K562 (cell line): ENCODE results near the gene MRPL57. TPM values are rescaled to one million over a fixed set of nuclear protein-coding genes. Genes with fewer than 3 reads are reported as not detected.

Experiments used
- ARHGAP35 ChIP-seq: fragments of 450-650 bp; IDR thresholded peaks from 2 replicates; pipeline ENCODE4 v1.6.1; 2018; ENCODE audit not compliant: partially characterized antibody
- CTCF ChIP-seq, 3 experiments: IDR thresholded peaks in 2 of 3; conservative IDR thresholded peaks in 1 of 3; 2 replicates each; pipeline ENCODE4 v1.5.1; 2011 to 2012; ENCODE audit warnings: low read length in 3 of 3, mild to moderate bottlenecking in 3 of 3, control low read depth in 2 of 3, improper control_type of control experiment in 1 of 3, inconsistent platforms in 1 of 3, low read depth in 1 of 3, mixed read lengths in 1 of 3, moderate library complexity in 1 of 3; ENCODE audit not compliant: insufficient read depth in 2 of 3
- E2F6 ChIP-seq, 2 experiments: IDR thresholded peaks; 2 replicates each; pipeline ENCODE4 v1.6.1; 2011; ENCODE audit warnings: borderline replicate concordance in 1 of 2, control low read depth in 1 of 2, low read depth in 1 of 2, low read length in 1 of 2, mild to moderate bottlenecking in 1 of 2, mixed read lengths in 1 of 2, moderate library complexity in 1 of 2; ENCODE audit not compliant: insufficient read depth in 1 of 2, insufficient read length in 1 of 2, poor library complexity in 1 of 2, severe bottlenecking in 1 of 2; ENCODE audit errors: extremely low read depth in 1 of 2
- EGR1 ChIP-seq: fragments of 450-650 bp; conservative IDR thresholded peaks from 2 replicates; pipeline ENCODE4 v1.6.1; 2017; ENCODE audit warnings: mild to moderate bottlenecking
- EP300 ChIP-seq: IDR thresholded peaks from 2 replicates; pipeline ENCODE4 v1.6.1; 2012; ENCODE audit warnings: low read length, improper control_type of control experiment
- ESRRA ChIP-seq: fragments of 450-650 bp; IDR thresholded peaks from 2 replicates; pipeline ENCODE4 v1.6.1; 2014; ENCODE audit warnings: low read depth, mild to moderate bottlenecking, moderate library complexity, borderline replicate concordance
- GABPB1 ChIP-seq: sonication (generic); formaldehyde crosslinking; IDR thresholded peaks from 2 replicates; pipeline ENCODE4 v1.8.0; 2022; ENCODE audit warnings: mild to moderate bottlenecking, missing genetic modification reagents
- HBP1 ChIP-seq: fragments of 450-650 bp; formaldehyde crosslinking; IDR thresholded peaks from 2 replicates; pipeline ENCODE4 v1.4.0; 2022; ENCODE audit warnings: missing genetic modification characterization
- IFI16 ChIP-seq: fragments of 250-450 bp; sonication (Bioruptor Pico); IDR thresholded peaks from 2 replicates; pipeline ENCODE4 v2.1.2; 2022; ENCODE audit warnings: mild to moderate bottlenecking, inconsistent platforms
- MXI1 ChIP-seq: IDR thresholded peaks from 2 replicates; pipeline ENCODE4 v1.6.1; 2011; ENCODE audit warnings: low read depth, mild to moderate bottlenecking, improper control_type of control experiment, low read length
- SAP30 ChIP-seq: fragments of 200-600 bp; sonication (generic); IDR thresholded peaks from 2 replicates; pipeline ENCODE4 v1.6.1; 2012; ENCODE audit warnings: borderline replicate concordance, low read depth, mild to moderate bottlenecking, moderate library complexity, low read length, control low read depth, inconsistent platforms; ENCODE audit not compliant: insufficient read depth, poor library complexity, severe bottlenecking
- SMAD4 ChIP-seq: fragments of 250-450 bp; sonication (Bioruptor Pico); conservative IDR thresholded peaks from 2 replicates; pipeline ENCODE4 v1.8.0; 2021; ENCODE audit warnings: inconsistent platforms, mild to moderate bottlenecking, moderate library complexity
- SUPT5H ChIP-seq: fragments of 450-650 bp; IDR thresholded peaks from 2 replicates; pipeline ENCODE4 v1.6.1; 2016
- VEZF1 ChIP-seq: fragments of 200-800 bp; sonication (Bioruptor generic); IDR thresholded peaks from 2 replicates; pipeline ENCODE4 v1.6.1; 2017; ENCODE audit warnings: missing genetic modification characterization, missing compliant biosample characterization
- ZHX1 ChIP-seq: fragments of 150-350 bp; conservative IDR thresholded peaks from 2 replicates; pipeline ENCODE4 v1.6.1; 2014; ENCODE audit warnings: low read length
- ZNF282 ChIP-seq: sonication (generic); formaldehyde crosslinking; IDR thresholded peaks from 2 replicates; pipeline ENCODE4 v1.8.1; 2023; ENCODE audit warnings: missing genetic modification reagents
- polyA plus RNA-seq, 8 experiments: library from polyadenylated mRNA; depleted of rRNA in 4 of 8; stranded (reverse) in 5 of 8; unstranded in 3 of 8; fragments of >200 nt; fragmentation: Nextera tagmentation in 2 of 8; fragmentation: Illumina TruSeq in 1 of 8; extraction: Ambion mirVana in 2 of 8; extraction: Trizol in 1 of 8; gene quantifications; 2 replicates each; pipeline versions ENCODE4 v1.2.1 to v1.2.3, GENCODE V29; 2011 to 2014; ENCODE audit warnings: inconsistent platforms in 1 of 8, missing spikeins in 1 of 8
- total RNA-seq, 7 experiments: library from RNA; depleted of rRNA in 6 of 7; stranded (reverse); fragments of >200 nt in 6 of 7; fragmentation: Illumina TruSeq in 2 of 7; extraction: Trizol in 2 of 7; gene quantifications; 2 replicates each; pipeline versions ENCODE4 v1.2.1 to v1.2.3, GENCODE V29; 2011 to 2021; ENCODE audit warnings: low replicate concordance in 1 of 7

MRPL57 gene
- total and polyA plus RNA-seq, 9 of the 15 experiments (the other 6 are each of a cell fraction or from before 2014, with no cell fraction given) = 6.5 to 40.4 (median 15.7) TPM

- 0 out of 2 replicates have a peak, but pooled peaks have one; percentile 56 for TF ChIP-seq HBP1
- peak; percentile 73 for TF ChIP-seq GABPB1 (CRISPR knock-in tag)
- TF ChIP-seq EP300 = no peak
- TF ChIP-seq MXI1 = peak; percentile 23; the same call in 1 of the 2 replicates
- peak; percentile 94 for TF ChIP-seq SUPT5H
- TF ChIP-seq ZHX1 = peak; percentile 96
- peak; percentile 66; the same call in 1 of the 2 replicates for TF ChIP-seq SMAD4 (CRISPR knock-in tag)
- TF ChIP-seq VEZF1 = peak; percentile 34; the same call in 1 of the 2 replicates
- TF ChIP-seq ZNF282 (CRISPR knock-in tag) = 0 out of 2 replicates have a peak, but pooled peaks have one; percentile 34
- TF ChIP-seq EGR1 = peak; percentile 42
- TF ChIP-seq IFI16 (CRISPR knock-in tag) = no peak
- peak; percentile 98 for TF ChIP-seq SAP30
- TF ChIP-seq ESRRA = 0 out of 2 replicates have a peak, but pooled peaks have one; percentile 14
- TF ChIP-seq CTCF (IDR thresholded peaks at IDR 0.05 in 2 of 3, conservative IDR thresholded peaks at IDR 0.05 in 1 of 3; ENCODE audit: insufficient read depth in 2 of 3, low read depth in 1 of 3, low read length in 3 of 3) = peak in 1 of 3 experiments; percentile 37; a peak in 2 of 6 replicates
- TF ChIP-seq ARHGAP35 = peak; percentile 96
- TF ChIP-seq E2F6 (IDR thresholded peaks at IDR 0.05; ENCODE audit: borderline replicate concordance in 1 of 2, extremely low read depth in 1 of 2, insufficient read depth in 1 of 2, insufficient read length in 1 of 2, low read depth in 1 of 2, low read length in 1 of 2, poor library complexity in 1 of 2, severe bottlenecking in 1 of 2) = peak; percentile 53 to 57
These were observed at the start of gene MRPL57, which contains the start of gene SKA3 (continued) for GRCh38 chr13:21176215-21176981.
